ENCODE results near the gene GAL3ST2. TPM values are rescaled to one million over a fixed set of nuclear protein-coding genes. Genes with fewer than 3 reads are reported as not detected.
"Not testable (repeated sequence)": the region's sequence is repeated elsewhere in the genome, so short reads cannot be mapped to it uniquely, and the experiment has no call there.

Gene GAL3ST2
- total and polyA plus RNA-seq, 5 donors = 0.09 to 0.29 (median 0.23) TPM; not detected in 2

DNA sequence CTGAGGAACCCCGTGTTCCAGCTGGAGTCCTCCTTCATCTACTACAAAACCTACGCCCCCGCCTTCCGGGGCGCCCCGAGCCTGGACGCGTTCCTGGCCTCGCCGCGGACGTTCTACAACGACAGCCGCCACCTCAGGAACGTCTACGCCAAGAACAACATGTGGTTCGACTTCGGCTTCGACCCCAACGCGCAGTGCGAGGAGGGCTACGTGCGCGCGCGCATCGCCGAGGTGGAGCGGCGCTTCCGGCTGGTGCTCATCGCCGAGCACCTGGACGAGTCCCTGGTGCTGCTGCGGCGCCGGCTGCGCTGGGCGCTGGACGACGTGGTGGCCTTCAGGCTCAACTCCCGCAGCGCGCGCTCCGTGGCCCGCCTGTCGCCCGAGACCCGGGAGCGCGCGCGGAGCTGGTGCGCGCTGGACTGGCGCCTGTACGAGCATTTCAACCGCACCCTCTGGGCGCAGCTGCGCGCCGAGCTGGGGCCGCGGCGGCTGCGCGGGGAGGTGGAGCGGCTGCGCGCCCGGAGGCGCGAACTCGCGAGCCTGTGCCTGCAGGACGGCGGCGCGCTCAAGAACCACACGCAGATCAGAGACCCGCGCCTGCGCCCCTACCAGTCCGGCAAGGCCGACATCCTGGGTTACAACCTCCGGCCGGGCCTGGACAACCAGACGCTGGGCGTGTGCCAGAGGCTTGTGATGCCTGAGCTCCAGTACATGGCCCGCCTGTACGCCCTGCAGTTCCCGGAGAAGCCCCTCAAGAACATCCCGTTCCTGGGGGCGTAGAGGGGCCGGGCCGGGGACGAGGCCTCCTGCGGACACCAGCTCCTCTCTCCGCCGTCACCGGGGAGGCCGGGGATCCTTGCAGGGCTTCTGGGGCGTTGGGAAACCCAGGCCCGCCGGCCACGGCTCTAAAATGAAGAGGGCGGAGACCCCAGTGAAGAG is 27.0 kb downstream of the GAL3ST2 start:
- ATAC-seq (peak; percentile 58 to 79), DNase-seq (peak; percentile 72 to 85 (median 82))
- Histone ChIP-seq H3K4me1 (ENCODE audit: control insufficient read depth, insufficient read depth, low read length) (no peaks in the 10 kb centered on the region), H3K9me3 (ENCODE audit: control insufficient read depth, low read length) (no peaks in the 10 kb centered on the region), H3K27ac (ENCODE audit: low read length) (no peak overlapping the region), H3K27me3 (ENCODE audit: control insufficient read depth, insufficient read depth) (no peaks in the 10 kb centered on the region), H3K4me3 (ENCODE audit: low read length) (peak overlapping the region; percentile 4)
- 2% methylated on average over 109 of the region's 109 CpGs for WGBS
- intact Hi-C loops (cut with DNase I) = no loop called here

DNA sequence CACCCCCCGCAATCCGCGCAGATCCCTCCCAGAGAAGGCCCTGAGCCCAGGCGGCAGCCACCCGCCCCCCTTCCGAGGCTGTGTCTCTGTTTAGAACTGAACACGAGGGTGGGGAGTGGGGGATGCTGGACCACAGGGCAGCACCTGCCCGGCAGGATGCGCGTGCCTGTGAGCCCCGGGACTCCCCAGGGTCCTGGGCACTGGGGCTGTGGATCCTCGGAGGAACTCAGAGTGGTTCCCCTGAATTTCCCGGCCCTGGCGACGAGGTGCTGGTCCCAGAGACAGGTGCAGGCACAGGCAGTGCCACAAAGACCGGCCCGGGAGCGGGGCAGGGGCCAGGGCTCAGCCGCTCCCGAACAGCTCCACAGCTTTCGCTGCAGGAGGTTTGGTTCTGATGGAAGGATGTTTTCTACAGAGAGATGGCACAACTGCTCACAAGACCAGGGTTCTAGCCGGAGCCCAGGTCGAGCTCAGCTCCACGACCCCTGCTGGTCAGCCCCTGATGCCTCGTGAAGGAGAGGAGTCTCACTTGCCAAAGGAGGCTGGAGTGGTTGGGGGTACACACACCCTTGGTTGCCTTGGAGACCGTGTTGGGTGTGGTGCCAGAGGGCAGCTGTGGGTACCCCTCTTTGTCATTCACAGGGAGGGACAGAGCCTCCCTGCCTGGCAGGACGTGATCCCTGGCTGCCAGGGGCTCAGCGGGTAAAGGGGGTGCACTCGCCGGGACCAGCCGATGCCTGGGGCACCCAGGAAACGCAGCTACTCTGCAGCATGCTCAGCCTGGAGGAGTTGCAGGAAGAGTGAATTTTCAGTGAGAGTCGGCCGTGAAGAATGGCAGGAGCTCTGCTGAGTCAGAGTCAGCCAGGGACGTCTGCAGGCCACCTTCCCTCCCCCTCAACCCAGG is 28.0 kb downstream of the GAL3ST2 start:
- peak; percentile 13 to 47 (median 46) for DNase-seq
- no peaks in the 10 kb centered on the region for H3K9me3 ChIP-seq (ENCODE audit: control insufficient read depth, low read length)
- ATAC-seq = peak in 1 of 2 donors; percentile 17
- intact Hi-C loops (cut with DNase I) = no loop called here
- no peaks in the 10 kb centered on the region for H3K4me1 ChIP-seq (ENCODE audit: control insufficient read depth, insufficient read depth, low read length)
- no peak overlapping the region for H3K27ac ChIP-seq (ENCODE audit: low read length)
- H3K27me3 ChIP-seq (ENCODE audit: control insufficient read depth, insufficient read depth) = no peaks in the 10 kb centered on the region
- 14% methylated on average over 35 of the region's 35 CpGs for WGBS
- no peak overlapping the region for H3K4me3 ChIP-seq (ENCODE audit: low read length)

DNA sequence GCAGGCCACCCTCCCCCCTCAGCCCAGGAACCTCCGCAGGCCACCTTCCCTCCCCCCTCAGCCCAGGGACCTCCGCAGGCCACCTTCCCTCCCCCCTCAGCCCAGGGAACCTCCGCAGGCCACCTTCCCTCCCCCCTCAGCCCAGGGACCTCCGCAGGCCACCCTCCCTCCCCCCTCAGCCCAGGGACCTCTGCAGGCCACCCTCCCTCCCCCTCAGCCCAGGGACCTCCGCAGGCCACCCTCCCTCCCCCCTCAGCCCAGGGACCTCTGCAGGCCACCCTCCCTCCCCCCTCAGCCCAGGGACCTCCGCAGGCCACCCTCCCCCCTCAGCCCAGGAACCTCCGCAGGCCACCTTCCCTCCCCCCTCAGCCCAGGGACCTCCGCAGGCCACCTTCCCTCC is 29.6 kb downstream of the GAL3ST2 start:
- DNase-seq; H3K27ac ChIP-seq (ENCODE audit: low read length); H3K27me3 ChIP-seq (ENCODE audit: control insufficient read depth, insufficient read depth); intact Hi-C loops (cut with DNase I); H3K4me1 ChIP-seq (ENCODE audit: control insufficient read depth, insufficient read depth, low read length); H3K4me3 ChIP-seq (ENCODE audit: low read length); ATAC-seq; H3K9me3 ChIP-seq (ENCODE audit: control insufficient read depth, low read length): not testable (repeated sequence)
- 32% methylated on average over 2 of the region's 8 CpGs for WGBS

DNA sequence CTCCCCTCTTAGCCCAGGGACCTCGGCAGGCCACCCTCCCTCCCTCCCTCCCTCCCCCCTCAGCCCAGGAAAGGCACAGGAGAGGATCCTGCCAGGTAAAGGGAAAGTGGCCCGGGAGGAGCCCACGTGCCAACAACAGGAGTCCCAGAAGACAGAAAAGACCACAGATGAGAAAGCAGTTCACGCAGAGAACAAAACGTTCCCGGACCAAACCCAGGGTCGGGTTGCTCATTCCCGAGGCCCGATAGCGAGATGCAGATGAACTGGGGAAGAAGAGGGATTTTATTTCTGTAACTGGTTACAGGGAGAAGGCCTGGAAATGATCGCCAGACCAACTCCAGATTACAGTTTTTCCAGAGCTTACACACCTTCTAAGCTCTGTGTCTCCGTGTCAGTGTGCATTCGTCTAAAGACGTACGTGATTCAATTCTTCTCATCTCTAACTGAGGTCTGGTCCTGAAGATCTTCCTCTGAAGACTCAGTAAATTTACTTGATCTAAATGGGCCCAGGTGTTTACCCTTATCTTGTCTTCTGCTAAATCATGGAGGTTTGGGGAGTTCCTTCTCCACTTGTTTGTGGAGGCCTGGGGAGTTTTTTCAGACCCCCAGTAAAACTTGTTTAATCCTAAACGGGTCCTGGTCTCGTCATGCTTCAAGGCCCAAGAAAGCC is 31.6 kb downstream of the GAL3ST2 start:
- DNase-seq (peak in 1 of 3 donors; percentile 11), ATAC-seq (no peak)
- no peaks in the 10 kb centered on the region for H3K9me3 ChIP-seq (ENCODE audit: control insufficient read depth, low read length)
- no peak overlapping the region for H3K4me3 ChIP-seq (ENCODE audit: low read length)
- H3K27ac ChIP-seq (ENCODE audit: low read length) = no peak overlapping the region
- intact Hi-C loops (cut with DNase I) = no loop called here
- 75% methylated on average over 17 of the region's 17 CpGs for WGBS
- H3K4me1 ChIP-seq (ENCODE audit: control insufficient read depth, insufficient read depth, low read length) = no peaks in the 10 kb centered on the region
- no peaks in the 10 kb centered on the region for H3K27me3 ChIP-seq (ENCODE audit: control insufficient read depth, insufficient read depth)

DNA sequence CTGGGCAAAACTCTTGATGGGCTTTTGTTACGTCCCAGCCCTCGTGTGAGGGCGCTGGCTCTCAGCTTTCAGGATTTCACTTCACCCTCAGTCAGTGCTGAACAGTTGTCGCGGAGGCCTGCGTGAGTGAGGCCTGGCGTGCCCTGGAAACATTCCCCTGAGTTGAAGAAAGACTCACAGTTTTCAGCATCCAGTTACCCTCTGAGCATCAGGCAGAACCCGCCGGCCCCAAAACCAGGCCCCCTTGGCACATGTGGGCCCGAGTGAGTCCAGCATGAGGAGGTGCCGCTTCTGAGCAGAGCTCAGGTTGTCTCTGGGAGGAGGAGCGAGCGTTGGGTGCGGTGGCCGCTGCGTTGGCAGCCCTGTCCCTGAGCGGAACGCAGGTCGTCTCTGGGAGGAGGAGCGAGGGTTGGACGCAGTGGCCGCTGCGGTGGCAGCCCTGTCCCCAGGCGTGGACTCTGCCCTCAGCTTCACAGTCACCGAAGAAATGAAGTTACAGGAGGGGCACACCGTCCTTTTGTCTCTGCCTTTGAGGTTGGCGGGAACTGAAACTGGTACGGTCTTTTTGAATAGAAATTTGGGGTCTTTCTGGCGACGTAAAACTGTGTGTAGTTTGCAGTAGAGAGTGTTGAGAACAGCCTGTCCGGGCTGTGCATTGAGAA is 32.2 kb downstream of the GAL3ST2 start, which contains the start of gene NEU4:
Gene NEU4 (plus strand): TSS at position 473 of the 662 bp plus-strand sequence. CDS start 5,292 bp downstream, outside the sequence.
- no peaks in the 10 kb centered on the region for H3K9me3 ChIP-seq (ENCODE audit: control insufficient read depth, low read length)
- no peaks in the 10 kb centered on the region for H3K27me3 ChIP-seq (ENCODE audit: control insufficient read depth, insufficient read depth)
- no peak within 1 kb of the TSS for H3K4me3 ChIP-seq (ENCODE audit: low read length)
- H3K4me1 ChIP-seq (ENCODE audit: control insufficient read depth, insufficient read depth, low read length) = no peaks in the 10 kb centered on the region
- DNase-seq (peak in 2 of 3 donors; percentile 39 to 44), ATAC-seq (no peak)
- H3K27ac ChIP-seq (ENCODE audit: low read length) = no peak within 1 kb of the TSS
- 87% methylated on average over 31 of the region's 31 CpGs for WGBS
- intact Hi-C loops (cut with DNase I) = no loop called here

DNA sequence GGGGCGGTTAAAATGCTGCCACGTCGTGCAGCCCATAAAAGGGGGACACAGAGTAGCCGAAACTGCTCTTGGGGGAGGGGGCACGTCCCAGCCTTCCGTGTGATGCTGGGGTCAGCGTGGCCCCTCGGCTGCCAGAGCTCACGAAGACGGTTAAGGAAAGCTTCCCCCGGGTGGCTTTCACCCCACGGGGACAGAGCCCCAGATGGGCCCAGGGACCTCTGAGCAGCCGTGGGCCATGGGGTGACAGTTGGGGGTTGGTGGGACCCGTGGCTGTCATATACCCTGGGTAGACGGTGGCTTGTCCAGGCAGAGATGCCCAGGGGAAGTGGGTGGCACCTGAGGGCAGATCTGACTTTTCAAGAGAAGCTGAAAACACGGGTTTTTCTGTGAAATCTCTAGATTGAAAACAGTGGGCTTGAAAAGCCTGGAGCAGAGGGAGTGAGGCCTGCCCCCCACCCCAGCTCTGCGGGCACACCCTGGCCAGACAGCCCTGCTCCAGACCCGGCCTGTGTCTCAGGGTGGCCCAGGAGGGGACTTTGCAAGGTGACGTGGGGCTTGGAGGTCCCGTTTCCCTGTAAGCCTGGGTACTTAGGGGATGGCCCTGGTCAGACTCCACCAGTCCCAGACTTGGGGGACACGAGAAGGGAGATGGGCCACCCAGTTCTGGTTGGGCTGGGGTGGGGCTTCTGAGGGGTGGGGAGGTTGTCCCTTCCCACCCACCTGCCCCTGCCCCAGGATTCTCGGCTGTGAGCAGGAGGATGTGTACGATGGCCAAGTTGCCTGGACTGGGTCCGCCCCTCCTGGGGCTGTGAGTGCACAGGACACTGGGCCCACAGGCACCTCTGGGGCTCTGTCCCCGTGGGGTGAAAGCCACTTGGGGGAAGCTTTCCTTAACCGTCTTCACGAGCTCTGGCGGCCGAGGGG is 33.0 kb downstream of the GAL3ST2 start:
- no peaks in the 10 kb centered on the region for H3K27me3 ChIP-seq (ENCODE audit: control insufficient read depth, insufficient read depth)
- DNase-seq = peak in 2 of 3 donors; percentile 10 to 55
- no peaks in the 10 kb centered on the region for H3K9me3 ChIP-seq (ENCODE audit: control insufficient read depth, low read length)
- 86% methylated on average over 29 of the region's 29 CpGs for WGBS
- intact Hi-C loops (cut with DNase I) = no loop called here
- H3K27ac ChIP-seq (ENCODE audit: low read length) = no peak overlapping the region
- no peaks in the 10 kb centered on the region for H3K4me1 ChIP-seq (ENCODE audit: control insufficient read depth, insufficient read depth, low read length)
- no peak for ATAC-seq
- no peak overlapping the region for H3K4me3 ChIP-seq (ENCODE audit: low read length)

DNA sequence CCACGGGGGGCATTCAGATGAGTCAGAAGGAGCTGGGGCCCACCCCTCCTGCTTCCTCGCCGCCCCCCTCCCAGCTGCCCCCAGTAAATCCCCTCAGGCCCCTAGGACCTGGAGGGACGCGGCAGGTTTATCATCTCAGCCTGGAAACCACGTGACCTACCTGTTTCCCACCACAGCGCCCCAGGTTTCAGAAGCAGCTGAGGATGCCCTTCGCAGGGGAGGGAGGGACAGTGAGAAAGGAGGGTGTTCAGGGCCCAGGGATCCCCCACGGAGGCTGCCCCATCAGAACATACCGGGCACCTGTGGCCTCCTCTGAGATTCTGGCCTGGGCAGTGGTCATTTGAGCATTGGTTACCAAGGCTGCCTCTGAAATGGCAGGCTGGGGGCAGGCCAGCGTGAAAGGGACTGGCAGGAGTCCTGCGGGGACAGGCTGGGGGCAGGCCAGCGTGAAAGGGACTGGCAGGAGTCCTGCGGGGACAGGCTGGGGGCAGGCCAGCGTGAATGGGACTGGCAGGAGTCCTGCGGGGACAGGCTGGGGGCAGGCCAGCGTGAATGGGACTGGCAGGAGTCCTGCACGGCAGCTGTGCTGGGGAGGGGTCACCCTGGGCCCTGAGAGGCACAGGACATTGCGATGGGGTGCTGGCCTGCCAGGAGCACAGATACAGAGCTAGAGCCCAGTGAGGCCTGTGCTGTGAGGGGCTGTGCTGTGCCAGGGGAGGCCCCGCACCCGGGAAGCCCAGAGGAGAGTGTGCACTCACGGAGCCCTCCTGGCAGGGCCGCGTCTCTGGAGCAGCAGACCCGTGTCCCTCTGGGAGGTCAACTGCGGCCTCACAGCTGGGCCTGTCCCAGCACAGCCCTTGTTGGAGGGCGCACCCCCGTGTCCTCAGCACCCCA is 33.9 kb downstream of the GAL3ST2 start:
- DNase-seq (peak; percentile 47 to 85 (median 84)), ATAC-seq (peak; percentile 61 to 85)
- Histone ChIP-seq H3K27me3 (ENCODE audit: control insufficient read depth, insufficient read depth) (no peaks in the 10 kb centered on the region), H3K9me3 (ENCODE audit: control insufficient read depth, low read length) (no peaks in the 10 kb centered on the region), H3K27ac (ENCODE audit: low read length) (peak overlapping the region; percentile 28), H3K4me3 (ENCODE audit: low read length) (no peak overlapping the region), H3K4me1 (ENCODE audit: control insufficient read depth, insufficient read depth, low read length) (no peaks in the 10 kb centered on the region)
- 58% methylated on average over 28 of the region's 28 CpGs for WGBS
- intact Hi-C loops (cut with DNase I) = no loop called here

DNA sequence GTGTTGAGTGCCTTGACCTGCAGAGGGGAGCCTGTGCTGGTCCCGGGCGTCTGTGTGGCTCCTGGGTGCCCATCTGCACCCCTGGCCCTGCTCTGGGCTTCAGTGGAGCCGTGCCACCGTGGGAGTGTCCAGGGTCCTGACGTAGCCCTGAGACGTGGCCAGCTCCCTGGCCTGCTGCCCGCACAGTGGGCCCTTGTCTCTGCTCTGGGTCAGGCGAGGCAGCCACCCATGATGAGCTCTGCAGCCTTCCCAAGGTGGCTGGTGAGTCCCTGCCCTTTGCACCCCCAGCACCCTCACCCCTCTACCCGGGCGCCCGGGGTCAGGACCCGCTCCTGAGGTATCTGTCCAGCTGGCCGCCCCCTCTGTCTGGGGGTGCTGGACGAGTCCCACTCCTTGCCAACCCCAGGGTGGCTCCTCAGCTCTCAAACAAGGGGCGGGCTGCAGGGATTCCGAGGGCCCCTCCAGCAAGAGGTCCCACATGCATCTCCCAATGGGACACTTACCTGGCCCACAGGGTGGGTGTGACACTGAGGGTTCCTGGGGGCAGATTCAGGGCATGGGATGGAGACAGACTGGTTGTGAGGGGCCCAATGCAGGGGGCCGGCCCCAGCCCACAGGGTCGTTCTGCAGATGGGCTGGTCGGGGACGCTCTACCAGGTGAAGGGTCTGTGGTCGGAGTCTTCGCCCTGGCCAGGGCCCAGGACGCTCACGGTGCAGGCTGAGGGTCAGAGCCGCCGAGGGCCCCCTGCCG is 34.8 kb downstream of the GAL3ST2 start:
- DNase-seq (peak; percentile 72 to 91 (median 89)), ATAC-seq (peak; percentile 76 to 87)
- H3K27me3 ChIP-seq (ENCODE audit: control insufficient read depth, insufficient read depth) = no peaks in the 10 kb centered on the region
- no peaks in the 10 kb centered on the region for H3K9me3 ChIP-seq (ENCODE audit: control insufficient read depth, low read length)
- no peaks in the 10 kb centered on the region for H3K4me1 ChIP-seq (ENCODE audit: control insufficient read depth, insufficient read depth, low read length)
- H3K27ac ChIP-seq (ENCODE audit: low read length) = peak overlapping the region; percentile 16
- H3K4me3 ChIP-seq (ENCODE audit: low read length) = no peak overlapping the region
- intact Hi-C loops (cut with DNase I) = no loop called here
- 74% methylated on average over 27 of the region's 27 CpGs for WGBS

All from right cardiac atrium (tissue), 5 donors.